GM19043 (cell line): ENCODE results near the gene ZNF174.

Experiments used
- ATAC-seq: cut with Tn5 transposase; IDR thresholded peaks from one replicate; pipeline ENCODE4 v1.9.1; 2021; ENCODE audit warnings: low read depth; ENCODE audit not compliant: unreplicated experiment

Gene ZNF174

DNA sequence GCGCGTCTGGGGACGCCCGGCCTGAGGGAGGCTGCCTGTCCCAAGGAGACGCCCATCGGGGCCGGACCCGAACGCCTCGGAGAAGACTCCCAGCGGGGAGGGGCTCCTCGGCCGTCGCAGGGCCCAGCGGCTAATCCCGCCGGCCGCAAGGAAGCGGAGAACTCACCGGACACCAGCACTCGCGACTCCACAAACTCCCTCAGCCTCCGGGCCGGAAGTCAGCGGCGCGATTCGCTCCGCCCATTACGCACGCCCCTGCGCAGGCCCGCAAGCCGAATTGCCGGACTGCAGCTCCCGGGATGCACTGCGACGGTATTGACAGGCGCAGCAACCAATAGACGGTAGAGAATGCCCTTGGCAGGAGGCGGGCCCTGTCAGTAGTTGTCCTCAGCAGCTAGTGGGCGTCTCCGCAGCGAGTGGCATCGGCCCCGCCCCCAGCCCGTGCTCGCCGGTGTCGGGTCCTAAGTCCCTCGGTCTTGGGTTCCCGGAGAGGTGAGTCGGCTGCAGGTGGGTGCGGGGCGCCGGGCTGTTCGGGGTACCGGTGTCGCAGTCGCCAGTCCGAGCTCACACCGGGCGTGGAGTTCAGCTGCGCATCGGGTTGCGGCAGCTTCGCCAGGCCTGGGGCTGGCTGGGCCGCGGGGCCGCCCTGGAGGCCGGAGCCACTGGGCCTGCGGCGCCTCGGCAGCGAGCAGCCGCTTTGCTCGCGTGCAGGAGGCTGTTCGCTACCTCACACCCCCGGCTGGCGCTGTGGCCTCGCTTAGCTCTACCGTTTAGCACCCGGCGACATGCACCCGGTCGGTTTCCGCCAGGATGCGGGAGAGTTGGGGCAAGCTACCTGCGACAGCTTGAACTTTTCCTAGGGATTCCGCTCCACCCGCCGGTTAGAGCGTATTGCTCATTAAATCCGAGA lies at the start of gene ZNF174, which contains the start of gene ZSCAN32:
Gene ZNF174, plus strand, starts transcription at position 437 of the 910 bp plus-strand sequence. CDS start 790 bp downstream, outside the sequence.
Gene ZSCAN32, minus strand, starts transcription at position 226 of the 910 bp plus-strand sequence. CDS start 3,447 bp downstream, outside the sequence.
- ATAC-seq = peak; percentile 99

DNA sequence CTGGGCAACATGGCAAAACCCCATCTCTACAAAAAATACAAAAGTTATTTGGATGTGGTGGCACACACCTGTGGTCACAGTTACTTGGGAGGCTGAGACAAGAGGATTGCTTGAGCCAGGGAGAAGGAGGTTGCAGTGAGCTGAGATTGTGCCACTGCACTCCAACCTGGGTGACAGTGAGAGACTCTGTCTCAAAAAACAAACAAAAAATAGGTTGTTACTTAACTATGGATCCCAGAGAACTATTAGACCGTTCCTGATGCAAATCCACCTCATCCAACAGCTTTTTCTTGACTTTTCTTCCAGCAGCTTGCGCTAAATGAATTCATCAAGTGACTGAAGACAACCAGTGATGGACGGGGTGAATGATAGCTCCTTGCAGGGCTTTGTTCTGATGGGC lies 45.4 kb upstream of the ZNF174 start, which contains the start of gene OR2C1:
Gene OR2C1, plus strand, starts transcription at position 301 of the 400 bp plus-strand sequence. Its CDS starts 52 bp downstream, at position 353.
- ATAC-seq = no peak

DNA sequence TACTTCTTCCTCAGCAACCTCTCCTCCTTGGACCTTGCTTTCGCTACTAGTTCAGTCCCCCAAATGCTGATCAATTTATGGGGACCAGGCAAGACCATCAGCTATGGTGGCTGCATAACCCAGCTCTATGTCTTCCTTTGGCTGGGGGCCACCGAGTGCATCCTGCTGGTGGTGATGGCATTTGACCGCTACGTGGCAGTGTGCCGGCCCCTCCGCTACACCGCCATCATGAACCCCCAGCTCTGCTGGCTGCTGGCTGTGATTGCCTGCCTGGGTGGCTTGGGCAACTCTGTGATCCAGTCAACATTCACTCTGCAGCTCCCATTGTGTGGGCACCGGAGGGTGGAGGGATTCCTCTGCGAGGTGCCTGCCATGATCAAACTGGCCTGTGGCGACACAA lies 44.9 kb upstream of the ZNF174 start:
- ATAC-seq = no peak

DNA sequence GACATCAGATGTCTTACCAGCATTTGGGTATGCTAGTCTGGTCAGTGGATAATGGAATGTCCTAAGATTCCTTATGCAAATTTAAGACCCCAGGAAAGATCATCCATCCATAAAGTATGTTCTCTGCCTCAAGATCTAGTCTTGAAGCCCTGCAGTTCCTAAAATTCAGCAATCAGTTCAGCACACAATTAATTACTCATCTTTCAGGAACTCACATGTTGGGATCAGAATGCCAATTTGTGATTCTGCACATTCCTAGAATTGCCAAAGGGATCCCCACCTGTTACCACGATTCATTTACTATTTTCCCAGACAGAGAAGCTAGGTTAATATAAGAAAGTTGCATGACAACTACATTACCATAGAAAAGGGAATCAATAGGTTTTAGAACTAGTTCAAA lies 42.1 kb upstream of the ZNF174 start:
- no peak for ATAC-seq

DNA sequence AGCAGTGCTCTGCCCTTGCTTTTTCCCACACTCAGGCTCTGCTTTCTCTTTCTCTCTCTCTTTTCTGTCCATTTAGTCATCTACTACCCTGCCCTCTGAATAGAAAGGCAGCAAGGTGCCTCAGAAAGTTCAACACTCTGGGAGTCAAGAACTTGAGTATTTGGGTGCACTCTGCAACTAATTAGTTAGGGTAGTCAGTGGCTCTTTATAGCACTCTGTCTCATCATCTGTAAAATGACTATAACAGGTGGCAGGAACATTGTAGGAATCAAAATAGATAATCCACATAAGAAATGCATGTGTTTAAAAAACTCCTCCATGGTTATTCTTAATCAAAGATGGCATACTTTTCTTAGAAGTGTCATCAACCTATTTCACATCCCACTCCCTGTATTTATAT lies 38.1 kb upstream of the ZNF174 start:
- ATAC-seq = no peak

DNA sequence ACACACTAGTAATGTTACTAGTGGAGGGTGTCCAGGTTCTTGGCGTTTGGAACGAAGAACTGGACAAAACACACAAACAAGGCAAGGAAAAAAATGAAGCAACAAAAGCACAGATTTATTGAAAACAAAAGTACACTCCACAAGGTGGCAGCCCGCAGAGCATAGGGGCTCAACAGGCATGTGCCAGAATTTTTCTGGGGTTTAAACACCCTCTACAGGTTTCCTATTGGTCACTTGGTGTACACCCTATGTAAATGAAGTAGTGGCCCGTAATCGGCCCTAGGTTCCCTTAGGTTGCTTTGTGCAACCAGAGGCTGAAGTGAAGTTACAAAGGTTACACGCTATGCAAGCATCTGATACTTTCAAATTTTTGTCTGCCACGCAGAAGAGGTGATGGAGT lies 37.2 kb upstream of the ZNF174 start:
- no peak for ATAC-seq

DNA sequence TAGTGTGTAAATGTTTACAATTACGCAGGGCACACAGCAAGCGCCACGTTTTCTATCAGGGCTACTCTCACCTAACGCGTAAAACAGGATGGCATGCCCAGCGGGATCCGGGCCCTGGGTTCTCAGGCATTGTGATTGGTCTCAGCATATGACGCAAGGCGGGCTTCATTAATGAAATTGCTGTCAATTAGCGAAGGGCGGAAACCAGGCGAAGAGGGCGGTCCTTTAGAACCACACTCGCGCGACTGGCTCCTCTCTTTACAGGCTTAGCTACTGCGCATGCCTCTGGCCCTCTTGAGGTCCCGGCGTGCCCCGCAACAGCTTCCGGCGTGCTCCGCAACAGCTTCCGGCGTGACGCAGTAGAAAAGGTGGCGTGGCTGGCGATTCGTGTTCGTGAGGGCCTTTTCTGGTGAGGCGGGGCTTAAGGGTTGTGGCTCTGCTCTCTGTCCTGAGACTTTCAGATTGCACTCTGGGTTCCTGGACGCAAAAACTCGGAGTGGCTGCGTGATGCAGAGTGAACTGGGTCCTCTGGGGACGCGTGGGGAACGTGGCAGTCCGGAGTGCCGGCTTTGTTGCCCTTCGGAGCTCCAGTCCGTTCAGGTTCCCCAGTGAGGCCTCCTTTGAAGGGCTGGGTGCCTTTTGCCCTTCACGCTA lies 36.1 kb upstream of the ZNF174 start:
- peak; percentile 70 for ATAC-seq

DNA sequence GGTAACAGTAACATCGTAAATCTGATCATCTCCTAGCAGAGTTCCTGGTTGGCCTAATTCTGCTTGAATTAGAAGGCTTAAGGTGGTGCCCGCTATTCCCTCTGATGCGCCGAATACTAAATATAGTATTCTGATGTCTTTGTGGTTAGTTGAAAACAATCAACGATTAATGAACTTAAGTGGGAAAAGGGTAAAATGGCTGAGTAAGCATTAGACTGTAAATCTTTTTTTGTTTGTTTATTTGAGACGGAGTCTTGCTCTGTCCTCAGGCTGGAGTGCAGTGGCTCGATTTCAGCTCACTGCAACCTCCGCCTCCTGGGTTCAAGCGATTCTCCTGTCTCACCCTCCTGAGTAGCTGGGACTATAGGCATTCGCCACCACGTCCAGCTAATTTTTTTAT lies 31.9 kb upstream of the ZNF174 start:
- no peak for ATAC-seq

DNA sequence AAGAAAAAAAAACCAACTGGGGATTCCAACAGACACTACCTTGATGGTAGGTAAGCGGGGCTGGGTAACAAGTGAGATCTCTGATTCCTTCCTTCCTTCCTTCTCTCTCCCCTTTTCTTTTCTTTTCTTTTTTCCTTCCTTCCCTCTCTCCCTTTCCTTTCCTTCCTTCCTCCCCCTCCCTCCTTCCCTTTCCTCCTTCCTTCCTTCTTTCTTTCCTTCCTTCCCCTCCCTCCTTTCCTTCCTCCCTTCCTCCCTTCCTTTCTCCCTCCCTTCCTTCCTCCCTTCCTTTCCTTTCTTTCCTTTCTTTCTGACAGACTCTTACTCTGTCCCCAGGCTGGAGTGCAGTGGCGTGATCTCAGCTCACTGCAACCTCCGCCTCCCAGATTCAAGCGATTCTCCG lies 25.3 kb upstream of the ZNF174 start:
- no peak for ATAC-seq

DNA sequence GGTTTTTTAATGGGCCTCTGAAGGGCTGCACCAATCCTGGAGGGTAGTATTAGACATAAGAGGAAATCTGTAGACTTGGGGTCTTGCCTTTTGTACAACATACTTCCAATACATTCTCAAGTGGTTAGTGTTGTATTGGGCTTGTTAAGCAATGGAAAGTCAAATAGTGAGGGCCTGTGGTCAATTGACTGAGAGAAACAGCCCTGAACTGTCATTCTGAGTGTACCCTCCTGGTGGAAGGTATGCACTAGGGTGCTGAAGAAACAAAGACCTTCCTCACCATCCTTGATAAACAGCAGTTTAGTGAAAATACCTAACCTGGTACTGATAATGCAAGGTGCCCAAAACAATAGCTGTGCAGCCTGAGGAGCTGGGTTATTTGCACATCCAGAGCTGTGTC lies 23.1 kb upstream of the ZNF174 start:
- ATAC-seq = no peak

DNA sequence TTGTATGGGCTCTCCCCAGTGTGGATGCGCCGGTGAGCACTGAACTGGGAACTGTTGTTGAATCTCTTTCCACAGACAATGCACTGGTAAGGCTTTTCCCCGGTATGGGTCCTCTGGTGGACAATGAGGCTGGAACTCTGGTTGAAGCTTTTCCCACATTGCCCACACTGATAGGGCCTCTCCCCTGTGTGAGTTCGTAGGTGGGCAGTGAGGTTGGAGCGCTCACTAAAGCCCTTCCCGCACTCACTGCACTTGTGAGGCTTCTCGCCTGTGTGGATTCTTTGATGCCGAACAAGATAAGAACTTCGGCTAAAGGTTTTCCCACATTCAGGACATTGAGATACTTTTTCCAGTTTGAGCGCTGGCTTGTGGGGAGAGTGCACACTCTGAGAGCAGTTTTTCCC lies 18.0 kb upstream of the ZNF174 start:
- no peak for ATAC-seq

DNA sequence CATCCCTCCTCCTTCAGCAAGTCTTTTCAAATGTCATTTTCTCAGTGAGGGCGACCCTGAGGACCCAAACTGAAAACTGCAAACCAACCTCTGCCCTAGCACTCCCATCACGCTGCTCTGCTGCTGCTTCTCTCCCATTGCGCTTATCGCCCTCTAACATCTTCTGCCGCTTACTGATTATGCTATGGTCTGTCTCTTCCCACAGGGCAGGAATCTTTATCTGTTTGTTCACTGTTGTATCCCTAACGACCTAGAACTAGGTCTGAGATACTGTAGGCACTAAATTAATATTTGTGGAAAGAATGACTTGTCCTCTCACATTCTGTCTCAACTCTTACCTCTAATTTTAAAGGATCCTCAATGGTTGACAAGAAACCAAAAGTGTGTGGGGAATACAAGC lies 12.7 kb upstream of the ZNF174 start:
- no peak for ATAC-seq

DNA sequence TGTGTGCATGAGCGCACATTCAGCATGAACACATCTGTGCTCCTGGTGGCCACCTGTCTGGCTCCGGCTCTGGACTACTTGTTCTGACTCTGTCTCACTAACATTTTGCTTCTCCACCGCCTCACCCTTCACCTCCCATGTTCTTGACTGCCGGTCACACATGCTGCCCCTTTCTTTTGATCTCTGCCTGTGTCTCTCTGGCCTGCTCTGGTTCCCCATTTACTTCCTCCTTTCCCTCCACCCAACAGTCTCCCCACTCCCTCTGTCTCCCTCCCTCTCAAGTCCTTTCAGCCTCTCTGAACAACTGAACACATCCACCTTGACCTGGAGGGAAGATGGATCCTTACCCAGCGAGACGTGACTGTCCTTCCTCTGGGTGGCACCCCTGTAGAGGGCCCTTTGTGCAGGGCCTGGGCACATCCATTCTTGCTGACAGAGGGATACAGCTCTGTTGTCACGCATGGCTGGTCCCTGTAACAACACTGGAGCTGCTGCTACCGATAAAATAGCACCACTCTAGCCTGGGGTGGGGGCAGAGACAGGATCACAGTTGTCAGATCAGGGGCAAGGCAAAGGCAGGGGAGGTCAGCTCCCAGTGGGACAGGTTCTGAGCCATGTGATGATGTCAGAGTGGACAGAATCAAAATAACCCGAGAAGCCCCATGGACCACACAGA lies 11.2 kb upstream of the ZNF174 start:
- no peak for ATAC-seq

DNA sequence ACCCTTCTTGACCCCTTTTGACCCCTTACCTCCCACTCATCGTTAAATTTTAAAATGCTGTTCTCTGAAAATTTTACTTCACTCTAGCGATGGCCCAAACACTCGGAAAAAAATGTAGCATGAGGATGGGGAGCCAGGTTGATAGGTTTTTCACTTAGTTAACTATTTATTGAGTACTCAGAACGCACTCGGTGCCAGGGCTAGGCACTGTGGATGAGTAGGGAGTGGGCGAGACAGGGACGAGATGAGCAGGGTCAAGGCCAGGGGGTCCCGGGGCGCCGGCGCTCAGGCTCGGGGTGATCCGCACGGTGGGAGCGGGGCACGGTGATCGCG lies 603 bp upstream of the ZNF174 start:
- peak; percentile 11 for ATAC-seq

DNA sequence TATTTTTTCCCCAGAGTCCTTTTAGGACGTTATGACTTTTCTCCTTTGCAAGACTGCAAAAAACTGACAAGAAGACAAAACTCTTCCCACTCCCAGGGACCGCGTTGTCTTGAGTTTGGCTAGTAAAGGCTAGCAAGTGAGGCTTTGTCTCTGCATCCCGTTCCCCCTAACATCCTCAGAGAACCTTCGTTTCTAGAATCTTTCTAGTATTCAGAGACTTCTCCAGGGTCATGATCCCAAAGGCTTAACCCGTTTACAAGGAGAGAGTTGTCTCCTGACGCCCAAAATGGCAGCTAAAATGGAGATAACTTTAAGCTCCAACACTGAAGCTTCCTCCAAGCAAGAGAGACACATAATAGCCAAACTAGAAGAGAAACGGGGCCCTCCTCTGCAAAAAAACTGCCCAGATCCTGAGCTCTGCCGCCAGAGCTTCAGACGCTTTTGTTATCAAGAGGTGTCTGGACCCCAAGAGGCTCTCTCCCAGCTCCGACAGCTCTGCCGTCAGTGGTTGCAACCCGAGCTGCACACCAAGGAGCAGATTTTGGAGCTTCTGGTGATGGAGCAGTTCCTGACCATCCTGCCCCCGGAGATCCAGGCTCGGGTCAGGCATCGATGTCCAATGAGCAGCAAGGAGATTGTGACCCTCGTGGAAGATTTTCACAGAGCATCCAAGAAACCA lies 843 bp downstream of the ZNF174 start:
- ATAC-seq = no peak

DNA sequence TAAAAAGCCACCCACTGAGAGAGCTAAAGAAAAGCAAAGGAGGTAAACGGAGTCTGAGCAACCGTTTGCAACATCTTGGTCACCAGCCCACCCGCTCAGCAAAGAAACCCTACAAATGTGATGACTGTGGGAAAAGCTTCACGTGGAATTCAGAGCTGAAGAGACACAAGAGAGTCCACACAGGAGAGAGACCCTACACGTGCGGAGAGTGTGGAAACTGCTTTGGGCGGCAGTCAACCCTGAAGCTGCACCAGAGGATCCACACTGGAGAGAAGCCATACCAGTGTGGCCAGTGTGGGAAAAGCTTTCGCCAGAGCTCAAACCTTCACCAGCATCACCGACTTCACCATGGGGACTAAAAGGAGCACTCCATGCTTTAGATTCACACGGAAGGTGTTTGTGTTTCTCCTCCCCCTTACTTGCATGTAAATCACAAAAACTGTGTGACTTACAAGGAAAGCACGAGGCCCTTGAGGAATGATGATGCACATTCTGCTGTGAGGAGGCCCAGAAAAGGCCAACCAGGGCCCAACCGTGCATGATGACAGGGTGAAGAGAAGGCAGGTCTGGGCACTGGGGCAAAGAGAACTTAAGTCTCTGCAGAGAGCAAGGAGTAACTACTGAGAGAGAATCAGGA lies 7.7 kb downstream of the ZNF174 start:
- ATAC-seq = no peak

DNA sequence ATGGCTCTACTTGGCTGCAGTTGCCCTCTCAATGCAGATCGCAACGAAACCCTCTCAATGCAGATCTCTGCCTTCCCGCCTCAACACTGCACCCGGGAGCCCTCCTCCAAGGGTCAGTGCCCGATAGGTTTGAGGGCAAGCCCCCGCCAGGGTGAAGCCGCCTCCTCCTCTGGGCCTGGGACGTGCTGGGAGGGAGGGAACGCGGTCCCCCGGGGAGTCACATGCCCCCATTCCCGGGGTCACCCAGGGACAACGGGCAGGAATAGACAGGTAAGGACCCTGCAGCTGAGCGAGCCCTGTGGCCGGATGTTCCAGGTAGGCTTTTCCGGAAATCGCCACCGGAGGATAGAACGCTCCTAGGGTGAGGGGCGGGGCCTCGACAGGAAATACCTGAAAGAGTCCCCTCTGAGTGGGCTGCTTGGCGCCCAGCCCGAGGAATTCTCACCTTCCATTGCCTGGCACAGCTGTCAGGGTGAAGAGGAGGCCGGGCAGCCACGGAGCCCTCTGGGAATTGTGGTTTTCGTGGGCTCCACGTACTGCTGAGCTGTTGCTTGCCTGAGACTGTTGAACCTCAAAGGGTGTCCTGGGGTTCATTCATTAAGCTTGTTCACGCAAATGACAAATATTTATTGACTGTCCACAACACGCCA lies 12.8 kb downstream of the ZNF174 start:
- ATAC-seq = no peak

DNA sequence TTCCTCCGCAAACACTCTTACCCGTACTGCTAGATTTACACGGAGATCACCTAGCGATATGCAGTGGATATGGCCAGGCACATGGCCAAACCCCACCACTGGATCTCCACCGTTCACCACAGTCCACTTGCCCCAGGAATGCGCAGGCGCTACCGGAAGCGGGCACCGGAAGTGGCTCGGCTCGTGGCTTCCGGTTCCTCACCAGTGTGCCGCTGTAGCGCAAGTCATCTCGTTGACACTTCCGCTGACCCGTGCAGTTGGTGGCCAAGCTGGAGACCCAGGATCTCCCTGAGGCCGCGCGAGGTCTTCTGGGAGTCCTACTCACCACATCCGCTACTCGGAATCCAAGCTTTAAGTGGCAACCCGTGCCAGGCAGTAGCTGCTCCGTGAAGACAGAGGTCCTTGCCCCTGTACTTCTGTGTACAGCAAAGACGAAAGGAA lies 30.8 kb downstream of the ZNF174 start:
- ATAC-seq = no peak

DNA sequence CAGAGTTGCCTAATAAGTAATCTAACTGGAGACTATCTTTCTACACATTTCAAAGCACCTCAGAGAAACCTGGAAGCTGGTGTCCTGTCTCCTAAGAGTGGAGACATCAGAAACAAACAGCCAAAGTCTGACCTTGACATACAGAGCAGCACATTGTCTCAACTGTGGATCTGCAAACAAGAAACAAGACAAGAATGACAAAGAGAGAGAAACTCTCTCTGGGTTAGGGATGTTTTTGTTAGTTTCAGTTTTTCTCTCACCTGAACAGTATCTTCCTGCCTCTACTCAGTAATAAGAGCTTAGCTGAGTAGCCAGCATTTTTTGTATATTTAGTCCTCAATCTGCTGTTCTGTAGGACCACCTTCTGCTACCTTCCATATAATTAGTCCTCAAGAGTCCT lies 33.4 kb downstream of the ZNF174 start:
- no peak for ATAC-seq

DNA sequence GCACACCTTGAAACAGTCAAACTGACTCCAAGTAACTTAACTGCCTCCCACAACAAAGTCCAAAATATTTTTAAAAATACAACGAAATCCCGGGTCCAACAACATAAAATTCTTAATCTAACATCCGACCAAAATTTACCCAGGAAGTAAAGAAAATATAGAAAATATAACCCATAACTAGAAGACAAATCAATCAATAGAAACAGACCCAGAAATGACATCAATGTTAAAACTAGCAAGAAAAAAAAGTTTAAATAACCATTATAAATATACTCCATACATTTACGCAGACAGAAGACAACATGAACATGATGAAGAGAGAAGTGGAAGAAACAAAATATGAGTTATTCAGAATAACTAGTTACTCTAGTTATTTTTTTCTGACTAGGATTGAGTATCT lies 38.6 kb downstream of the ZNF174 start:
- ATAC-seq = no peak
